Skeletal muscle cell (primary cell): ENCODE measurements around the gene CFAP61.

Source experiments
- DNase-seq: peaks from one replicate; pipeline ENCODE4 v3.0.0-alpha.2; 2010; ENCODE audit warnings: low read depth
- H3K4me3 ChIP-seq: 2 replicates; pipeline ENCODE4 v1.5.1; 2011; ENCODE audit warnings: low read depth, mild to moderate bottlenecking, control low read depth, low read length, moderate library complexity

CFAP61 gene

GRCh38 chr20:20024942-20025341 is 27.4 kb upstream of the CFAP61 start:
- no peak for DNase-seq
- H3K4me3 ChIP-seq = no peak overlapping the region

GRCh38 chr20:20027284-20027683 is 25.0 kb upstream of the CFAP61 start:
- DNase-seq = no peak
- no peak overlapping the region for H3K4me3 ChIP-seq

- DNase-seq = no peak
- no peak overlapping the region for H3K4me3 ChIP-seq
Measured at GRCh38 chr20:20031790-20032189, 20.5 kb upstream of the CFAP61 start.

- DNase-seq = no peak
- no peak overlapping the region for H3K4me3 ChIP-seq
Measured at GRCh38 chr20:20034486-20034885, 17.8 kb upstream of the CFAP61 start.

GRCh38 chr20:20036756-20037155 is 15.6 kb upstream of the CFAP61 start:
- no peak for DNase-seq
- no peak overlapping the region for H3K4me3 ChIP-seq

- no peak for DNase-seq
- H3K4me3 ChIP-seq = no peak overlapping the region
Measured at GRCh38 chr20:20037960-20038359, 14.4 kb upstream of the CFAP61 start.

GRCh38 chr20:20038586-20038985 is 13.7 kb upstream of the CFAP61 start:
- H3K4me3 ChIP-seq = no peak overlapping the region
- no peak for DNase-seq

GRCh38 chr20:20039752-20040387 is 12.5 kb upstream of the CFAP61 start:
- no peak overlapping the region for H3K4me3 ChIP-seq
- DNase-seq = no peak

GRCh38 chr20:20051767-20052073 is 612 bp upstream of the CFAP61 start:
- DNase-seq = no peak
- H3K4me3 ChIP-seq = peak overlapping the region; percentile 96

- no peak overlapping the region for H3K4me3 ChIP-seq
- DNase-seq = no peak
Measured at GRCh38 chr20:20060234-20060998, 8.1 kb downstream of the CFAP61 start.

GRCh38 chr20:20063941-20064702 is 11.8 kb downstream of the CFAP61 start:
- H3K4me3 ChIP-seq = no peak overlapping the region
- DNase-seq = no peak

GRCh38 chr20:20065361-20065760 is 13.0 kb downstream of the CFAP61 start:
- DNase-seq = no peak

GRCh38 chr20:20070871-20071726 is 18.8 kb downstream of the CFAP61 start:
- DNase-seq = no peak
- H3K4me3 ChIP-seq = no peak overlapping the region

More at GRCh38 chr20:20065361-20065760, 13.0 kb downstream of the CFAP61 start:
- H3K4me3 ChIP-seq = no peak overlapping the region

GRCh38 chr20:20073801-20074371 is 21.6 kb downstream of the CFAP61 start:
- no peak for DNase-seq

GRCh38 chr20:20075032-20075431 is 22.7 kb downstream of the CFAP61 start:
- no peak for DNase-seq
- H3K4me3 ChIP-seq = no peak overlapping the region

More at GRCh38 chr20:20073801-20074371, 21.6 kb downstream of the CFAP61 start:
- no peak overlapping the region for H3K4me3 ChIP-seq

- peak; percentile 69 for DNase-seq
- H3K4me3 ChIP-seq = no peak overlapping the region
Measured at GRCh38 chr20:20076297-20077065, 24.1 kb downstream of the CFAP61 start.

GRCh38 chr20:20078041-20078440 is 25.7 kb downstream of the CFAP61 start:
- H3K4me3 ChIP-seq = no peak overlapping the region
- no peak for DNase-seq

GRCh38 chr20:20079102-20079784 is 26.9 kb downstream of the CFAP61 start:
- no peak for DNase-seq
- no peak overlapping the region for H3K4me3 ChIP-seq
